Mucosa of gallbladder (tissue), 1 donor: ENCODE data around the gene PRKD1. TPM values are rescaled to one million over a fixed set of nuclear protein-coding genes. Genes with fewer than 3 reads are reported as not detected.

Source experiments
- DNase-seq: peaks from one replicate; pipeline ENCODE4 v3.0.0-alpha.2; 2020; ENCODE audit warnings: low spot score
- total RNA-seq: library from RNA; stranded (reverse); gene quantifications from one replicate; pipeline ENCODE4 v1.2.1, GENCODE V29; 2021
- donor health status: DM: no; HTN: no; CAD: no.

Gene PRKD1
- total RNA-seq, 1 donor from 2014 or later, result 20.3 TPM

DNA sequence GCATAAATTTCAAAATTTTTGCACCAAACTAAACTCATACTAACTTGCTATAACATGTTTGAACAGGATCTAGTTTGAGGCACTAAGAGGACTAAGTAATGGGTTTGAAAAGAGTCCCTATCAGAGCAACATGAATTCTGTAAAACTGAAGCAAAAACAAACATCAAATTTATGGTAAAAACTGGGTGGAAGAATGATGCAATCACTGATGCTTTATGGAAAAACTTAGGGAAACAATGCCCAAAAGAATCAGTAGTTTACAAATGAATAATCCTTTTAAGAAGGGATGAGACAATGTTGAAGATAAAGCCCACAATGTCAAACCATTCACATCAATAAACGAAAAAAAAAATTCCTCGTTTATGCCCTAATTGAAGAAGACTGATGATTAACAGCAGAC, 88.9 kb downstream of the PRKD1 start:
- no peak for DNase-seq

DNA sequence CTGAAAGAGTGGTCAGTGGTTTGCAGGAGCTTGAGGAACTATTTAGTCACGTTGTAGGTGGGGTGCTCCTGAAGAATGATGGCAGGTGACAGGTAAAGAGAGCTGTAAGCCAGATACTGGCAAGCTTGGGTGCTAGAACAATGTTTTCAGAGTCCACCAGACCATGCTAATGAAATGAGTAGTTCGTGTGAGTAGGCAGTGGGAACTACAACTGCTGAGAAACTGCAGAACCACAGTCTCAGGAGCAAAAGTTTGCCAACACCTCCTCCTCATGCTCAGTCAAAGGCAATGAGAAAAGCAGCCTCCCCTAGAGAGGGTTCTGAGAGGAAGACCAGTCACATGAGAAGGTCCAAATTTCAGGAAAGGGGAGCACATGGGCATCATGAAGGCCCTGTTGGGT, 91.3 kb downstream of the PRKD1 start:
- no peak for DNase-seq

DNA sequence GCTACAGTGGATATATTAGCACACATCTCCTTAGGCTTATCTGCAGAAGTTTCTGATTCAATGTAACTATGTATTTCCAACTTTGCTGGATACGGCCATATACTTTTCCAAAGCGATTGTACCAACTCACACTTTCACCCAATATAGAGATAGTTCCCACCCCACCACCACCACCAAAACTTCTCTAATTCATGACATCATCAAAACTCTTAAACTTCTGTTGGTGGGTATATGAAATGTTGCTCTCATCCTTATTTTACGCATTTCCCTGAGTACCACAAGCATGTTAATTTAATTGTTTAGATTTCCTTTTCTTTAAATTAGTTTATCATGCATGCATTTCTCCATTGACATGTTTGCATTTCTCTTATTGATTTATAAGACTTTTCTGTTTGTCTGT, 95.6 kb downstream of the PRKD1 start:
- no peak for DNase-seq

DNA sequence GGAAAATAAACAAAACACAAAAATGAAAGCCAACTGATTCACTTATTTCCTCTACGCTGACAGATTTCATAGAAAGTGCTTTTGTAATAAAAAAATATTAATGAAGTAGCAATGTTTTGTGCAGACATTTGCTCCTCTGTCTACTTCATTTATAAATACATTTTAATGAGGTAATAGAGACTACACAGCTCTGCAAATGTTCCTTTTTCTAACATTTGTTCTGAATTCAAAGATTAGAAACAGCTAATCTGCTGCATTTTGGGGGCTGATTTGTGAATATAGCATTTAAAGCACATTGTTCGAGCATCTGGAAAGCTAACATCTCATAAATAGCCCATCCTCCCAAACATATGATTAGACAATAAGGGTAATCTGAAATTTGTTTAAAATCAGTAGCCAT, 97.8 kb downstream of the PRKD1 start:
- no peak for DNase-seq

DNA sequence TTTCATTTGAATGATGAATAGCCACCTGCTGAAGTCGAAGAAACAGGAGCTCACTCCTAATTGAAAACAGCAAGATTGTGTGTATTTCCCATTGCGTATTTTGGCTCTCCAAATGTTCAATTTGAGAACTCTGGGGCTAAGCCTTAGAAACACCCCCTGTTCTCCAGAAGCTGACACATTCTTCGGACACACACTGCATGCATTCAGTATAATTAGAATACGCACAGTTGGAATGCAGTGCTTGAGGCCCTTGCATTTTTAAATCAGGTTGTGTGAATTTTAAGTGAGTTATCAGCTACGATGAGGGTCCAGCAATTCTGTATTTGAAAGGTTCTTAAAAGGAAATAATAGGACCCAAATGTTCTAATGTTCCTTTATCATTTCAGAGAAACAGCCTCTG, 103.8 kb downstream of the PRKD1 start:
- no peak for DNase-seq

DNA sequence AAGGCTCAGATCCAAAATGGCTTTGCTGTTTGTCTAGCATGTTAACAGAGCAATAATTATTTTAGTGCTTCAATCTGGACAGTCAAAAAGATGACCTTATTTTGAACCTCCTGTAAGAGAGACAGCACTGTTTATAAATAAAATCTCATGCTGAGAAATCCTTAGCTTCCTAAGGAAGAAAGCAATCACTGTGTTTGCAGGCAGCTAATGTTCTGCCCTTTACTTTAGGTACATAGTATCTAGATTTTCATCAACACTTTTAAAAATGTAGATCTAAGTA, 105.3 kb downstream of the PRKD1 start:
- no peak for DNase-seq

DNA sequence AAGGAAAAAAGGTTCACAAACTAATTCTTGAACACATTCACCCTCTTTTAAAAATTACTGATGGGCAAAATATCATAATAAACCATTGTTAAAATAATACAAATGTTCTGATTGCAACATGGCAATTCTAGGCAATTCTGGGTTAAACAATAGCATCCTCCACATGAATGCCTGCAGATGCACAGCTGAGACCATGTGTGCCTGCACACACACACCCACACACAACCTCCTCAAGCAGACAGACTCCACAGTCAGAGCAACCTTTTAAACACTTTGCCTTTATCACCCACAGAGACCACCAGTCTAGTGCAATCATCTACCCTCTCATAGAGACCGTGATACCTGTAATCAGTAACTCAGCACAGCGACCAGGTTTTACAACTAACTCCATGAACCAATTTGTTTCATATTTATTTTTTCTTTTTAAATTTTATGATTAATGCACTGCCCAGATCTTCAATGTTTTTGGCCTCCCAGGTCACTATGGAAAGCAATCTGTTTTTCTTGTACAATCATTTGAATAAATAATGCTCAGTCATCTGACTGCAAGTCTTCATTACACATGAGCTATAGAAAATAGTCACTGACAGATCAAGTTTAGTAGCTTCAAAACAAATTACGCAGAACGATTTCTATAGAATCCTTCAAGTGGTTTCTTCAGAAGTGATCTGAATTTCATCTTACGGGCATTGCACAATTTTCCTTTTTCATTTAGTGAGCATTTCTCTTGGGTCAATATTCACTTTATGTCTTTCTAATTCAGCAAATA, 105.8 kb downstream of the PRKD1 start:
- no peak for DNase-seq

DNA sequence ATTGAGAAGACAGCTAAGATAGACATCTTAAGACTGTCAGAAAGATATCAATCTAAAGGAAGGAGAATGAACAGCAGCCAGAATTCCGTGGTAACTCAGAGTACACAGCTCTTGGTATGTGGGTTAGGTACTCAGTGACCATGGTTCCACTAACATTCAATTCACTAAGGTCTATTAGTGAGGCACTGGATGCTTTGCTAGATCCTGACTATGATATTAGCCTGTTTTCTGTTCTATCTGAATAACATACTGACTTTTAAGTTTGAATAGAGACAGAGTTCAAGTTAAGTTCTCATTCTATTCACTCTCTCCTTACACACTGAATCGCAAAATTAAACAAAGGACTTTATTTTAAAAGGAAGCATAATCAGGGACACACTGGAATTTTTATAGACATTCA, 106.4 kb downstream of the PRKD1 start:
- DNase-seq, result no peak

DNA sequence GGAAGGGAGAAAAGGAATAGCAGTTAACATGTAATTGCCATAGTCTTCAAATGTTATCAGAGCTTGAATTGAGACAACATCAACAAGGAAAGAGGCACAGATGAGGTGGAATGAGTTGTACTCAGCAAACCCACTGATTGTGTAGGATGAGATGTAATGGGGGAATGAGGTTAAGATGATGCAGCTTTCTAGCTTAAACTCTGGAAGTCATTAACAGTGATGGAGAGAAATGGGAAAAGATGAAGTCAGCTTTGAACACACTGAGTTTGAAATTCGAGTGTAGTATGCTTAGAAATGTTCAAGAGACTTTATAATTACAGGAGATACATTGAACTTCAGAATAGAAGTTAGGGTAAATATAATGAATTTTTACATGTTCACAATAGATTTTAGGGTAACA, 106.9 kb downstream of the PRKD1 start:
- DNase-seq, result no peak

DNA sequence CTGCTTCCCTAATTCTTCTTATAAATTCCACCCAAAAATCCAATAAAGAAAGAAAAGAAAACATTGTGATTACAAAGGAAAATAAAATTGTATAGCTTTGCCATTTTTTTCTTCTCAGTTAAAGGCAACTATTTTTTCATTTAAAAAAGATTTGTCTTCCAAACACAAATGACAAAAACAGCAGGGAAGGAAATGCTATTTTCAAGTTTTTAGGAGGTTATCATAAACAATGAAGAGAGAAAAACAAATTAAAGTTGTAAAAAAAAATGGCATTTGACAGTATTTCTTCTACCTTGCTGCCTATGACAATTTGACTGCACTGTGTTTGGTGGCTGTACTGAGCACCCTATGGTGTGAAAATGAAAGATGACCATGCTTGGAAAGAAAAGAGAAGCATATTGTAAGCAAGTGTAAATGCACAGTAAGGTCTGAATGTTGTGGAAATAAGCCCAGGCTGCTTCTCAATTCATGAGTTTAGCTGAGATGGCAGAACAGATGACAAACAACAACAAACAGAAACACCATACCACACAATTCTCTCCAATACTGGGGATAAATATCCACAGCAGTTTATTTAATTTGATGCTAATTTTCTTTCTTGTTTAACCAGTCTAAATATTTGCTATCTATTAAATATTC, 109.8 kb downstream of the PRKD1 start:
- DNase-seq, result no peak

DNA sequence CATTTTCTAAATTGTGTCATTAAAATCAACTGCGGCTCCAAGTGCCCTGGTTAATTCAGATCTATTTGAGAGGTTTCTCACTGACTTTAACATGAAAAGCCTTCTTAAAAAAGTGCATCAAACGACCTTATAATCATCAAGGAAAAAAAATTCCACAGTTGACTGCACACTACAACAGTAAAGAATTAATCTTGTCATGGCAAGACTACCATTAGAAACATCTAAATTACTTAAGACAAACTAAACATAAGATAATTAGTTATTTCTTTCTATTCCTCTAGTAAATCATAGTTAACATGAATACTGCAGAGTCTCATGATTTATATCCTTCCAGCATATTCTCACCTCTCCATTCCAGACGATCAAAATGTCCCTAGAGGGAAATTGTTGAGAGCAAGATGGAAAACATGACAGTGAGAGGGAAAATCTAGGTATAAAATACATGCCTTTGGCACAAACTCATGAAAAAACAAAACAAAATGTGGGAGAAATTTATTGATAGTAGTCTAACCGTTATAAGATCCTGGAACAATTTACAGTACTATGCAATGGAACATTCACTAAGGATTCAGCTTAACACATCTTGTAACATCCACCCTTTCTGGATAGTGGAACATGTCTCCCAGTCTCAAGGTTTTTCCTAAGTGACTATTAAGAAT, 112.5 kb downstream of the PRKD1 start:
- DNase-seq, result no peak

DNA sequence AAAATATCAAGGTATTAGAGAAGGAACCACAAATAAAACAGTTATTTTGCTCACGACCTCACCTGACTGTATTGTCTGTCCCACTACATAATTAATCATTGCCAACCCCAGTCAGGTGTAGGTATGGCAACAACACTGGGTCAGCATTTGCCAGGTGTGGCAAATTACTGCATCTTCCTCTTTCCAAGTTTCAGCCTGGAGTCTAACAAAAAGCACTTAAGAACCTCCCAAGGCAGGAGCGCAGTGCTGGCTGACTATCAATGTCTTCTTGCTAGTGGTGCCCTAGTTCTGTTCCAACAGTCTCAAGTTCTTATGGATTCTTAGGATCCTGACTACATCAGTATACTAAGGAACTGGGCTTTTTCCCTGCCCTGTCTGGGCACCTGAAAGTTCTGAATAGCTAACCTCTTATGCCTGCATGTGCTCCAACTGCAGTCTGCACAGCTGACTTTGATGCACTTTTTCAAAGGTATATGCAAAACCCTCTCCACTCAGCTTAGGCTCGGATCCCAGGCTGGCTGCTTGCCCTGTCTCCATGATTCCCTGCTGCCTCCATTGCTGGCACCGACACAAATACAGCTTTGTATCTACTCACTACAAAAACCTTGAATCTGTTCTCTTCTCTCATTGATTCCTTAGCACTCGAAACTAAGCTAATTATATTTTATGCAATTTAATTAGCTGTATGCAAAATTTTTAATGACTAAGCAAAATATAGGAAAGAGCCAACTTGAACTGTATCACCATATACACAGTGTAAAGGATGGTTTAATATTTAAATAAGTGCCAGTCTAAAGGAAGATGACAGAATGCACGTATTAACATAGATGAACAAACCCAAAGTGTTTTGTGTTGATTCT, 113.3 kb downstream of the PRKD1 start:
- peak; percentile 40 for DNase-seq

DNA sequence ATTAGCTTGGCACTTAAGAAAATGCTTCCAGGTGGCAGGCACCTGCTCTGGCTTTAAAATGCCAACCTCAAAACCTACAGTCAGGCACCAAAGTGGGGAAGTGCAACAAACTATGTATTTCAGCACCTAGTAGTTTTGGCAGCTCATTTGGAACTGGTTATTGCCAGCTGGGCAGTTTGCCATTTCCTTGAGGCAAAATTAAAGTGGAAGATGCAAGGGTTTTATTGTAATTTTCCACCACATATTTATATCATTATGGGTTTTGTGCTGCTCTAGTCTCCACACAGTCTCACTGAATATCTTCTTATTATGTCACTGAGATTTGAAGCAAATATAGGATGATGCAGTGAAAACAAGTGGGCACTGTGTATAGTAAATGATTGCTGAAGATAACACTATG, 117.0 kb downstream of the PRKD1 start:
- no peak for DNase-seq

DNA sequence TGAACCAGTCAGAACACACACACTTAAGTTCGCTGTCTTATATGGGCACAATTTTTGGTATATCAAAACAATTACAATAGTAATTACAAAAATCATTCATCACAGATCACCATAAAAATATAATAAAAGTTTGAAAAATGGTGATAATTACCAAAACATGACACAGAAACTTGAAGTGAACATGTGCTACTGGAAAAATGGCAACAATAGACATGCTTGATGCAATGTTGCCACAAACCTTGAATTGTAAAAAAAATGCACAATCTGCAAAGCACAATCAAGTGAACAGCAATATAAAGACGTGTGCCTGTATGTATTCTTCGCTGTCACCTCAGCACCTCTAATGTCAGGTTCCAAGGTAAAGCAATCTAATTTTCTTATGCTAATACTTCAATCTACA, 117.6 kb downstream of the PRKD1 start:
- DNase-seq, result no peak

DNA sequence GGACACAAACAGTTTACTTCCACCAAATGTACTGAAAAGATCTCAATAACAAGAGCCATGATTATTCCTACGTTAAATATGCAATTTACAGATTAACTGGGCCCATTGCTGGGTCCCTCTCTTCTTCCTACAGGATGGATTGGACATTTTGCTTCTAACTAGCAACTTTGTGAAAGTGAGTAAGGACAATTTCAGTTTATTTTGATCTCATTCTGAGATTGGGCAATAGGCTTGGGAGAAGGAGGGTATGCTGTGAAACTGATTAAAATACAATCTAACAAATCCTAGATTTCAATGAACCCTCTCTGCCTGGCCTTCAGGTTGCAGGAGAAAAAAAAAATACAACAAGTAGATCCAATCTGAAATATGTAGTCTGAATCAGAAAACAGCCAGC, 121.5 kb downstream of the PRKD1 start:
- no peak for DNase-seq

DNA sequence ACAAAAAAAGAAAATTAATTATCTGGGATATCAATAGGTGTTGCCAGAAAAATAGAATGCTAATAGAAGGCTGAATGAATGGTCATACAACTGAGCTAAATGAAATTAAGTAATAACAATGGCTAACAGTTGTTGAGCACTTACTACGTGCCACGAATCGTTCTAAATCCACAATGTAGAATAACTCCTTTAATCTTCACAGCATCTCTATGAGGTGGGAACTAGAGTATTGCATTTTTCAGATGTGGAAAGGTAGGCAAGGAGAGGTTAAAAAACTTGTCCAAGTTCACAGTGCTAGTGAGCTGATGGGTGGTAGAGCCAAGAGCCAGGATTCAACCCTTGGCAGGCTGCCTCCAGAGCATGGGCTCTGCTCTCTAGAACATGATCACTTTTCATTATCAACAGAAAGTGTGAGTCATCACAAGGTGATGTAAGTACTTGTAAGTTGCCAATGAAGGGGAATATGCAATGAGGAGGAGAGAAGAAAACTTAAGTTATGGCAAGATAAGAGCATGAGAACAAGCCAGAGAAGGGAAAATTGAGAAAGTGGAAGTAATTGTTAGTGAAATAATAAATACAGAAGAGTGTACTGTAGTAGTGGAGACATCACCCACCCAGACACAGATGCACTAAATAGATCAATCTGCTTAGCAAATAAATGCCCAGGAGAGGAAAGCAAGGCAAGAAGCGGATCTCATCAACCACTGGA, 122.1 kb downstream of the PRKD1 start:
- peak; percentile 79 for DNase-seq

DNA sequence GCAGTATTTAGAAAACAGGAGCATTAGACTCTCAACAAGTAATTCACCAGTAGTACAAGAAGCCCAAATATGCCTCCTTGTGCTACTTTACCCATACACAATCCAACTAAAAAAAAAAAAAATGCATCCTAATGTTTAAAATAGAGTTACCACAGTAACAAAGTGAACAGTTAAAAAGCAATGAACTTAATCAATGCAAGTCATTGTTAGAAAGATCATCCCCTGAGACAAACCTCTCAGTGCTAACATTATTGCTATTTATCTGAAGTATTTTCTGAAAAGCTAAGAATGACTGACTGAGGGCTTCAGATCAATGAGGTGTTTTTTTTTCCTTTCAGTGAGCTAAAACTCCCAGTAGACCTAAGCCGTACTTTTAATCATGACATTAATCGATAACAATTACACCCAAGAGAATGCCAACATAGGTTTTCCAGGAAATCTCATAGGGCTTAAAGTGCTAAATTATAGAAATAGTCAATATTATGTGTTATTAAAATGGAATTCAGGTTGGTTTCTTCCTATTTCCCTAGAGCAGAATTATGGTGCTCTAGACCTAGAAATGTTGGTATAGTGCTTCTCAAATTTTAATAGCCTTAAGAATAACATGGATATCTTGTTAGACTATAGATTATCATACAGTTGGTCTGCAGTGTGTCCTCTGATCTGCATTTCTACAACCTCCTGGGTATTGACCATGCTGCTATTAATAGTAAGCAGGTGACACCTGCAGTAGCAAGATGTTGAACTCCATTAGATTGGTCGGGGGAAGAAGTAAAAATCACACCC, 123.0 kb downstream of the PRKD1 start:
- DNase-seq, result no peak

DNA sequence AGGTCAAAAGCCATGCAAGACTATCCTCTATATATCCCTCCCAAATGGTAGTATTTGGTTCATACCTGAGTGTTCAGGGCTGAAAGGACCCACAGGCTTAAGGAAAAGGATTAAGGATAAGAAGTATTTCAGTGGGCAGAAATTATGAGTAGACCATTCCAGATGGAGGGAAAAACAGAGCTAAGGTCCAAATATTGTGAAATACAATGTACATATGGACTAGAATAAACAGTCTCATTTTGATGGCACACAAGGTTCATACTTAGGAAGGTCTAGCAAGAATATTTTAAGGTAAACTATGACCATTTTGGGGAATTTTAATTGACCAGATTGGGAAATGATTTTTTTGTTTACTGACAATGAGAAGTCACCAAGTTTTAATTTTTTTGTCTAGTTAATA, 124.6 kb downstream of the PRKD1 start:
- DNase-seq, result no peak

DNA sequence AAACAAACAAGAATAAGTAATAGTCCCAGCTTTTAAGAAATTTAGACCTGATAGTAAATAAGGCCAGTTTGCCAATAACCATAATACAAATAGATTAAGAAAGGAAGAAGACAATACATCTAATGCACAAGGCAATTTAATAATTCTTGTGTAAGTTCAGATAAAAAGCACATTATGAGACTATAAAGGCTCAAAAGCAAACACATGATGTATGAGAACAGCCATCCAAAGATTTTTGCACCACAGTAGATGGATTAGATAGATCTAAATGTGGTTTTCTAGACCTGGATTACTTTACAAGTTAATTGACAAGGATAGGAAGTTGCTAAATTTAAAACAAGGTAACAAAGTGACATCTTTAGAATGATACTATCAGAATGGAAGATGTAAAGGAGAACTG, 125.4 kb downstream of the PRKD1 start:
- DNase-seq, result no peak

DNA sequence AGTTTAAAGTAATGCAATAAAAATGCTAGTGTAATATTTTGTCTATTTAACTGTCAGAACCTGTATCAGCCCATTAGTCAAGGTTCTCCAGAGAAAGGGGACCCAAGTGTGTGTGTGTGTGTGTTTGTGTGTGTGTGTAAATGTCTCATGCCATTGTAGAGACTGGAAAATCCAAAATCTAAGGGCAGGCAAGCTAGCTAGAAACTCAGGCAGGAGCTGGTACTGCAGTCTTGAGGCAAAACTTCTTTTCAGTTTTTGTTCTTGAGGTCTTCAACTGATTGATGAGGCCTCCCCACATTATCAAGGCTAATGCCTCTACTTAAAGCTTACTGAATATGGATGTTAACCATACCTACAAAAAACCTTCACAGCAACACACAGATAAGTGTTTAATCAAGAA, 126.7 kb downstream of the PRKD1 start:
- DNase-seq, result no peak

DNA sequence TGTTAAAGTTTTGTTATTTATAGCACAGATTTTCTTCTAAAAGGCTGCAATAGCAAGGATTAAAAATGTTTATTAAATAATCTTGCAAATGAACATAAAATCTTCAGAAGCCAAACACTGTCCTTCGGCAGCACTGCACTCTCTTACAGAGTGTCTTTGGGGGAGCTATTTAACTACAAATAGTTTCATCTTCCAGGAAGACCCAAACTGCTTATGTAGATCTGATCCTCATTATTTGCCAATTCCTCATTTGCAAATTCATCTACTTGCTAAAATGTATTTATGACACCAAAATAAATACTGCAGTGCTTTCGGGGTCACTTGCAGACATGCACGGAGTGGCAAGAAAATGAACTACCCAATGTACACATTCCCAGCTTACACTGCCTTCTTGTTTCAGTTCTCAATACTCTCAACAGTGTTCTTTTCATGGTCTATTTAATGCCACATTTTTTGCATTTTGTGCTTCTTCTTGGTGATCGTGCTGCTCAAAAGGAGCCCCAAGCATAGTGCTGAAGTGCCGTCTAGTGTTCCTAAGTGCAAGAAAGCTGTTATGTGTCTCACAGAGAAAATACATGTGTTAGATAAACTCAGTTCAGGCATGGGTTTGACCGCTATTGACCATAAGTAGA, 128.1 kb downstream of the PRKD1 start:
- no peak for DNase-seq
